H4 (cell line): ENCODE data around the gene THBS2. TPM values are rescaled to one million over a fixed set of nuclear protein-coding genes. Genes with fewer than 3 reads are reported as not detected.

Source experiments
- DNase-seq: peaks from one replicate; pipeline ENCODE4 v3.0.0-alpha.2; 2015; ENCODE audit warnings: low spot score
- total RNA-seq: library from RNA; depleted of rRNA; stranded (reverse); fragments of >200 nt; shearing (Covaris generic); gene quantifications from 2 replicates; pipeline ENCODE4 v1.2.3, GENCODE V29; 2014

Gene THBS2
- total RNA-seq, 1 experiment from 2014 or later = 0.19 TPM

DNA sequence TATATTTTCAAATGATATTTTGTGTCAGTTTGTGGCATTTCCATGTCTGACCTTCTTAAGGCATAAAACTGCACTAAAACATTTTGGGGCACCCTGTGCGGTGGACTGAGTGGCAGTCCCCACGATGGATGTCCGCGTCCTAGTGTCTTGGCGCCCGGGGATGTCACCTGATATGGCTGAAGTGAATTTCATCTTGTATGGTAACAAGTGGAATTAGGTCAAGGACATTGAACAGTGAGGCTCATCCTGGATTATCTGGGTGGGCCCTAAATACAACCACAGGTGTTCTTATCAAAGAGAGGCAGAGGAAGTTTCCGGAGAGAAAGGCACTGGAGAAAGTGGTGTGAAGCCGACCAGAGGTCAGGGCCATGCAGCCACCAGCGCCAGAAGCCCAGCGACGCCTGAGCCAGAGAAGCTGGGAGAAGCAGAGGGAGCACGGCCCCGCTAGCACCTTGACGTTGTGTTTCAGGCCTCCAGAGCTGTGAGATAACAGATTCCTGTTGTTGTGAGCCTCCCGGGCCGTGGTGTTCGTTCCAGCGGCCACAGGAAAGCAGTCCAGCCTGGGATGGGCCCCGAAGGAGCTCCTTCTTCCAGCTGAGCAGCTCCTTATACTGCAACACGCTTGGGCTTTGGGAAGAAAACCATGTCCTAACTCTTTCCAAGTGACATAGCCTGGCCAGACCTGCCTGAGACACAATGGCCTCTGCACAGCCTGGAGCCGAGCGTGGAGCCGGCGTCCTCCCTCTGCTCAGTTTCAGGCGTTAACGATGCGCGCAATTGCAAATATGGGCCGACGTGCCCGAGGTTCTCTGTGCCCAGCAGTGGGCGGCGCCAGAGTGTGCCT lies 22.5 kb downstream of the THBS2 start:
- DNase-seq = no peak

DNA sequence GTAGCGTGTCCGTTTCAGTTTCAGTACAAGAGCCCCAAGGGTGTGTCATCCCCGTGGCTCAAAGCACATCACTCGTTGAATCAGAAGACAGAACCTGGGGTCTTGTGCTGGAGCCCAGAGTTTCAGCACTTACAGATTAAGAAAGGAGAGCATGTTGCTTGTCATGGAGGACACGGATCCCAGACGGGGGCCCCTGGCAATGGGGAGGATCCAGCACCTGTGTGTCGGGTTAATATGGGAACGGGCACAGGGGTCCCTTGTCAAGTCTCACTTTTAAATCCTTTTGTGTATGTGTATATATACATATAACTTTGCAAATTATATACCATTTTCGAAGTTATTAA lies 23.4 kb downstream of the THBS2 start:
- no peak for DNase-seq

DNA sequence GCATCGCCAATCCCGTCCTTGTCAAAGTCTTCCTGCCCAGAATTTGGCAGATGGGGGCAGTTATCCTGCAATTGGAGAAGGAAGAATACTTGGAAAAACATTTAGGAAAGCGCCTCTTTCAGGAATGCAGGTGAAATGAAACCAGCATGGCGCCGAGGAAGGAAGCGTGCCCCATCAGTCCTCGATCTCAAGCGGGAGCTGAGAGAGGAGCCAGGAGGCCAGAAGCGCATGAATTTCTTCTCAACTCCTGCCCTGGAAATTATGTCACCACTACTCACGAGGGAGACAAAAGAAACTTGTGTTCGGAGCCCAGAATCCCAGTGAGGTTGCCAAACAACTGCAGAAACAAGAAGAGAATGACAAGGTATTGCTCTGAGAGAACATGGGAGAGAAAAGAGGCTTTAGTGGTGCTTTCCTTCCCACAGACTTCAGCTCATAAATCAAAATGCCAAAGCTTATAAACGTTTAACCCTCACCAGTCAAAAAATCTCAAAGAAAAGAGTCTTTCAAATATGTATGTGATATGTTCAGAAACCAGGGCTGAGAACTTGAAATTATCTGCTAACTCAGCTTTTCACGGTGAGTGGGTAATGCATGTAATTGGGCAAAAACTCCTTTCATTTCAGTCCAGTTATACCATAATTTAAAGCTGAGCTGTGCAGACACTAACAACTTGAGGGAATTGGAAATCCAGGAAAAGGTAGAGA lies 23.9 kb downstream of the THBS2 start:
- no peak for DNase-seq

DNA sequence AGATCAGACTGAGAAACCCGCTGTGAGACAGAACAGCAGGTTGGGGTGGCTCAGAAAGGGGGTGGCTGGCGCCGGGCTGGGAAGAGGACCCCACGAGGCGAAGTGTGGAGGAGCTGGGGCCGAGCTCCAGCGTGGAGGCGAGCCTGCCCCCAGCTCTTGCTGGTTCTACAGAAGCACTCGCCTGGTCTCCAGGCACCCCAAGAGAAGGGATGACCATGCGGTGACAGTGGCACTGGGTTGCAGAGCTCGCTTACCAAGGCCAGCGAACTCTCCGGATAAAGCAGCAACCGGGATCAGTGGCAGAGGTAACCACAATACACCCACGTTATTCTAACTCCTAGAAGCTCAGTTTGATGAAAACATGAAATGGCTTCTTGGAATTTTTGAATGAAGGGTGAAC lies 26.5 kb downstream of the THBS2 start:
- DNase-seq = no peak

DNA sequence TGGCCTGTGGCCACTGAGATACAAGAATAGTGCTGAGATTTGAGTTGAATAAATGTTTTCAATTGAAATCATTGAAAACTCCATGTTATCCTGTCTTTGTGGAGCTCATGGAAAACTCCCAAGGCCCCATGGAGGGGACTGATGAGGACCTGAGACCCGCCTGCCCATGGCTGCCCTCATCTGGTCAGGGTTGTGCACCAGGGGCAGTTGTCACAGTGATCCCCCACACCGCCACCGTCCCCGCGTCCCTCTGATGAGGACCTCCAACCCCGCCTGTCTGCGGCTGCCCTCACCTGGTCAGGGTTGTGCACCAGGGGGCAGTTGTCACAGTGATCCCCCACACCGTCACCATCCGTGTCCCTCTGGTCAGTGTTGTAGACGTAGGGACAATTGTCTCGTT lies 27.8 kb downstream of the THBS2 start:
- DNase-seq = no peak

DNA sequence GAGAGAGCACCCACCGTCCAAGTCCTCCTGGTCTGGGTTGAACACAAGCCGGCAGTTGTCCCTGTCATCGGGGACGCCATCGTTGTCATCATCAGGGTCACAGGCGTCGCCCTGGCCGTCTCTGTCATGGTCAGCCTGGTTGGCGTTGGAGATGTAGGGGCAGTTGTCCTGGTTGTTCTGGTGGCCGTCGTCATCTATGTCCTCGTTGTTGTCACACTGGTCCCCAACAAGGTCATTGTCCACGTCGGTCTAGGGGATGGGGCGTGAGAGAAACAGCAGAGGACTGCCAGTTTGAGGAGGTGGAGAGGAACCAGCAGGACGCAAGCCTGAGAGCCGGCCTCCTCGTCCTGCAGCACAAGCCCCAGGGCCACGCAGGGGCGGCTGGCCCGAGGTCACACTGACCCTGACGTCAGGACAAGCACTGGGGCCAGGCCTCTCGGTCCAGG lies 28.5 kb downstream of the THBS2 start:
- no peak for DNase-seq

DNA sequence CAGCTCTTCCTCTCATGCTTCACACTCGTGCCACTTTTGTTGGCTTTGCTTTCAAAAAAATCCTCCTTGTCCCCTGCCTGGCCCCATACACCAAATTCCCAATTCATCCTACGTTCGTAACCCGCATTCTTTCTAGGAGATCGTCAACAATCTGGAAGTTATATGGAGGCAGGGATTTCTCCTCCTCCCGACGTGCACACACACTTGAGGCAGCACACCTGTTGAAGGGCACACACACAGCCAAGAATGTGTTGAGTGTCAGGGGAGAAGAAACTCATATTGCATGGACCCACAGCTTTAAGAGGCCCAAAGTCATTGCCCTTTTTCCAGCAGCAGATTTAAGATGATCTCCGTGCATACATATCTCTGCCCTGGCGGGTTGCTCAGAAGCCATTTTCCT lies 28.9 kb downstream of the THBS2 start:
- no peak for DNase-seq

DNA sequence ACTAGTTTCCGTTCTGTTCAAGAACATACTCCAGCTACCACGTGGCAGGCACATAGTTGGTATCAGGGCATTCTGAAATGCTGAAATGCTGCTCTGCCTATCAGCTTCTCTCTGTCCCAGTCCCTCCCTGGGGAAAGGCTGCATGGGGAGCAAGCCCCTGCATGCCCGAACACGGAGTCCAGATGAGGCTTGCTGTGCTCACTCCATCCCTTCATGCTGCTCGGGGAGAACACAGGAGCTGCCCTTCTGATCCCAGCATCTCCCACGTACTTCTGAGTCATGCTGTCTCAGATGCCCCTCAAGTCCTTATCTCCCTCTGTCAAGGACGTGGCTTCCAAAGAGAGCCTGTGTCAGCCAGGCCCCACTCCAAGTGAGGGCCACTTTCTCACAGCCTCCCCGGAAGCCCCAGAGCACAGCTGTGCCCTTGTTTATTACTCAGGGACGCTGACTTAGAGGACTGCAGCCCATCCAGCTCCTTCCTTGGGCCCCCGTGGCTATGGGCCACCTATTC lies 29.4 kb downstream of the THBS2 start:
- DNase-seq = no peak

DNA sequence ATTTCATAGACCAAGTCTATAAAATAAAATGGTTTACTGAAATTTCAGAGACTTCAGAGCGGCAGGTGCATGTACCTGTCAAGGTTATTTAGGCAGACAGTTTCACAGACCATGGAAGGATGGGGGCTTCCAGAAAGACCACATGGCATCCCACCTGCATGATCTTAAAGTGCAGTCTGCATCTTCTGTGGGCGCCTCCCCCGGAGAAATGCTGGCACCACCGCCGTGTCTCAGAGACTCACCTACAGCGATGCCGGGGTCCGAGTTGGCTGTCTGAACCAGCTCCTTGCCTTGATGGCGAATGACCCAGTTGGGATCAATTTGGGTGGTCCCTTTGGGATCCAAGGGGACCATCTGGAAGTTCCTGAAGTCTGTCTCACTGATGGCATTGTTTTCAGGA lies 30.6 kb downstream of the THBS2 start:
- DNase-seq = no peak

DNA sequence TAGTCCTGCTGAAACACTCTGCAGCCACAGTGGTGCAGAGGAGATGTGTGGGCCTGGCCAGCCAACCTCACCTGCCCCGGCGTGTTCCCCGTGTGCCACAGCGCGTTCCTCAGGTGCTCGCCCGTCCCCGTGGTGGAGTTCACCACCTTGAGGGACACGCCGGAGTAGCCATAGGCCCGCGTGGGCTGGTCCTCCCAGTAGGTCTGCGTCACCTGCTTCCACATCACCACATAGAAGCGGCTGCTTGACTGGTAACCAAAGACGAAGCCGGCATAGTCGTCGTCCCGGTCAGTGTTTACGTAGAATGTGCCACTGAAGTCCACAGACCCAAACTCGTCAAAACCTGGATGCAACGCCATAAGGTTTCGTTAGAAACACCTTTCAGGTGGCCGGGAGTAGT lies 31.5 kb downstream of the THBS2 start:
- DNase-seq = no peak

DNA sequence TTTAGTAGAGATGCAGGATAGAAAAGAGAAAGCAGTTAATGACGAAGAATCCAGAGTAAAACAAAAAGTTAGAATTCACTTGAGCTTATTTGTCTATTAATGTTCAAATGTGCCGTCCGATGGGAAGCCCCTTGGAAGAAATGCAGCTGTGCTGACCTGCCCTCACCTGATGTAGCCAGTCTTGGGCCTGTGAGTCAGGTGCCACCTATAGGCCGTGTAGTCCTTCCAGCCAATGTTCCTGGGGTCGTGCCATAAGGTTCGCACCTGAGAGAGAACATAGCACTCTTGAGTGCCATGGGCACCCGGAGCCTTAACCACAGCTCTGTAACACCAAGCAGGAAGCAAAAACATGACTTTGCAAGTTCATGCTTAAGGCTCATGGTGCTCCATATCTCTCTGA lies 32.4 kb downstream of the THBS2 start:
- no peak for DNase-seq

DNA sequence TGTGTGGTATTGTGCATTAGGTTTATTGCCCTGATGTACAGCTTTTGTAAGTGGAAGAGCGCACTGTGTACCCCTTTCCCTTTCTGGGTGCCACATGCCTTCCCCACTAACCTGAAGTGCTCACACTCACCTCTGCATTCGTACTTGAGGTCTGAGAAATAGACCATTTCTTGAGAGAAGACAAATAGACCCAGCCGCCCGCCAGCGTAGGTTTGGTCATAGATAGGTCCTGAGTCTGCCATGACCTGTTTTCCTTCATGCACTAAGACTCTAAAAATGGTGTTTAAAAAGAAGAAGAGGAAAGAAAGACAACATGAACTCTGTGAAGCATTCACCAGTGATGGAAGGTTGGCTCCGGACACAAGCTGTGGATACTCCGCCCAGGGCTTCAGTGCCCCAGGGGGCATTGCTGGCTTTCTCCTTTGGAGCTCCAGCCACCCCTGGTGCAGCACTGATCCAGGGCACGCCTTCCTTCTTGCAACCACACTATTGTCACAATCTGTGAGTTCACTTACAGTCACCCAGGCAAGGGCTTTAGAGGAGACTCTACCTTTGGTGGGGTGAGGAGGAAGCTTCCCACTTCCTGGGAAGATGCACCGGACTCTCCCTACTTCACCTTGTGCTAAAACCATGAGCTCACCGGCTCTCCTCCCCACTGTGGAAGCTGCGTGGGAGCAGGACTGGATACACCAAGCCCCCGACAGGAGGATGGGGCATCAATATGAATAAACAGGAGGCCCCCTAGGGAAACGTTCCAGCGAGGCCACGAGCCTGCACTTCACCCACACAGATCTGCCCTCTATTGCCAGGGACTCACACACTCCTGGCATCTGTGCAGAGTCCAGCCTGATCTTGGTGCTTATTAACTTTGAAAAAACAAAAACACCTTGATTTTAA lies 33.3 kb downstream of the THBS2 start:
- no peak for DNase-seq

DNA sequence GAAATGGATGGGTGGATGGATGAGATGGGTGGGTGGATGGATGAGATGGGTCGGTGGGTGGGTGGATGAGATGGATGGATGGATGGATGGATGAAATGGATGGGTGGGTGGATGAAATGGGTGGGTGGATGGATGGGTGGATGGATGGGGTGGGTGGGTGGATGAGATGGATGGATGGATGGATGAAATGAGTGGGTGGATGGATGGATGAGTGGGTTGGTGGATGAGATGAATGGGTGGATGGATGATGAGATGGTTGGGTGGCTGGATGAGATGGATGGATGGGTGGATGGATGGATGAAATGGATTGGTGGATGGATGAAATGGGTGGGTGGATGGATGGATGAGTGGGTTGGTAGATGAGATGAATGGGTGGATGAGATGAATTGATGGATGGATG lies 35.7 kb downstream of the THBS2 start:
- DNase-seq = no peak

DNA sequence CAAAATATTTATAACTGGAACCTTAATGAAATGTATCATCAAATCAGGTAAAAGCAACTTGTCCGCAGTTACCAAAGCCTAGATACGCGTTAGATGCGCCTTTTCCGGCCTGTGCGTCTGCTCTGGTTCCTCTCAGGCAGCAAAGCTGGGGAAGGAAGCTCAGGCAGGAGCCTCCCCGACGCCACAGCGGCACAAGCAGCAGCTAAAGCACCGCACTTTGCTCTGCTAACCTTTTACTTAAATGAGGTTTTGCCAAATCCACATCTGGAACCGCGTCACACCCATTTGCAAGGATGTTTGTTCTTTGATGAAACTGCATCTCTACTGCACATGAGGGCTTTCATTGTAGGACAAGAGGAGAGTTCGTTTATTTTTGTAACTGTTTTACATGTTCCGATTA lies 36.8 kb downstream of the THBS2 start:
- no peak for DNase-seq

DNA sequence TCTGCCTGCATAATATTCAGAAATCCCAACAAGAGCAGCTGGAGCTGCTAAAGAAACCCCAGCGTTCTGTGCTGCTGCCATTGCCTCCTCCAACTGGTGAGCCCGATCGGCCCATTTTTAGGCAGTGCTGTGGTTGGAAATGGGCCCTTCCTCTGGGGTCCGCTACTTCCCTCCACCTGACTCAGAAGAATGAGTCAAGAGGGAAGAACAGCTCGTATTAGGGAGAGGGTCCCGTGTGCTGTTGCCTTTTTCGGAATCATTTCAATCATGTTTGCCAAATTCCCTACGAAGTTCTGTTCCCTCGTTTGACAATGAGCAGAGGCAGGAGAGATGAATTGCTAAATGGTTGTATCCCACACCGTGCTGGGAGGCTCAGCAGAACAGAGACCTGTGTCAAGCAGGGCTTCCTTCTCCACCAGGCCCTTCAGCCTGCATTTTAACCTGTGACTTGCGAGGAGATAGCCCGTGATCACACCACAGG lies 38.4 kb downstream of the THBS2 start:
- no peak for DNase-seq

DNA sequence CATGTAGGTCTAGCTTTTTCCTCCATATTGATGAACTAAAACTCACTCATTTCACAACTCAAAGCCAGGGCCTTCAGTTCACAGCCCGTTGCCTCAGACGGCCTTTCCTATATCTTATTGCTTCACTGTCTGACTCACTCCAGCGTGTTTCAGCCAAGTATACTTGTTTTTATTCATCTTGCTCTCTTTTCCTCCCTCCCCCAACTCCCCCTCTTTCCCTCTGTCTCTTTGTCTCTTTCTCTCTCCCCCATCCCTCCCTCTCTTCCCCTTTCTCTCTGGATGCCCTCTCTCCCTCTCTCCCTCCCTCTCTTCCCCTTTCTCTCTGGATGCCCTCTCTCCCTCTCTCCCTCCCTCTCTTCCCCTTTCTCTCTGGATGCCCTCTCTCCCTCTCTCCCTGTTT lies 38.9 kb downstream of the THBS2 start:
- peak; percentile 49 for DNase-seq

DNA sequence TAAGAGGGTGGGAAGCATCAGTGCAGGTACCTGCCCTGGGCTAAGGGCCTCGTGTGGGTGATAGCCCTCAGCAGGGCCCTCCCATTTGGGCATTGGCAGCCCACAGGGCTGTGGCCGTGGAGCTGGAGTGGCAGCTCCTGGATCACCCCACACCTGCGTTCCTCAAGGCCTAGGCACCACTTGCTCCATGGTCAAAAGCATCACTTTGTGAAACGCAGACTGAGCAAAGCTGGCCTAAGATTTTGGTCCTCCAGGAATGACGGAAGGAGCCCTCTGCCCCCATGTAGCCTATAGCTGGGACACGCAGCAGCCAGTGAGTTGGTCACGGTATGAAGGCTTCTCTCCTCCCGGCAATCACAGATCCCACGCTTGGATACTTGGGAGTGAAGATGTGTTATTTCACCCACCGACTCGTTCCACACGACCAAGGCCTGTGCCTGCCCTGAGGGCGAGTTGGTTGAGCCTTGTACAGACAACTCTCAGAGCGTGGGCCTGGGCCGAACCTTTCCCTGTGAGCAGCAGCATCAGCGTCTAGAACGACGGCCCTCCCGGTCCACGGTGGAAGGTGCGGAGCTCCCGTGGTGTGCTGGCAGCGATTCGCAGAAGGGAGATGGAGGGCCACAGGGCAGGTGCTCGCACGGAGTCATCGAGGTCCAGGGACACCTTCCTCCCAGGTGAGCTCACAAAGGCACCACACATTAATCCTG lies 39.7 kb downstream of the THBS2 start:
- no peak for DNase-seq

DNA sequence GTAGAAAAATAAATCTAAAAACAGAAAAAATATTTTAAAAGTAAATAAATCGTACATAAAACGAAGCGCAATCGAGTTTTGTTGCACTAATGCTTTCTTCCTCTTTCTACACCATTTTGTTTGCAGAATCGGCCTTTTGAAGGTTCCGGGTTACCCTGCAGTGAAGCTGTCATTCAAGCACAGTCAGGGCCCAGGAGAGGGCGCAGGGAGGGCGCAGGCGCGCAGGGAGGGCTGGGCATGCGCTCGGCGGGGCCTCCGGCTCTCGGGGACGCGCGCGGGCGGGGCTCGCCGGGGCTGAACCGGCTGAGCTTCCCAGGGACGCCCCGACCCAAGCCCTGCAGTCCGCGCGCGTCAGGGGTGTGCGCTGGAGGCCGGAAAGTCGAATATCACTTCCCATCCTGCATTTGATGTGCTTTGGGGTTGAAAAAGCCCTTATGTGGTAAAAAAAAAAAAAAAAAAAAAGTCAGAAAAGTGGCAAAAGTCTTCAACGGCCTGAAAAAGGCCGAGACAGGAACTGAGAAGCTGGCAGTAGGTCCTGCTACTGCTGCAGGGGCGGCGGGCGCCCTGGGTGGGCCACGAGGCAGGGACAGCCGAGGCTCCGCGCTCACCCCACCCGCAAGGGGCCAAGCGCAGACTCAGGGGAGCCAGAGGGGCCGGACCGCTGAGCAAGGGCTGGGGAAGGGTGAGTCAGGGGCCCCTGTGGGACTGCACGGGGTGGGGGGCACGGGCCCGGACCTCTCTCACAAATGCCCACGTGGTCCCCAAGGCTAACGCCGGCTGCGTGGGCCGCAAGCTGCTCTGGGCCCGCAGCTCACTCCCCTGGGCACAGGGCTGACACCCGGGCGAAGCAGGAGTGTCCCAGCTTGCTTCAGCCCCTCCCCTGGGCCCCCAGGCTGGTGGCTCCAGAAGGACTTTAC lies 40.5 kb downstream of the THBS2 start:
- peak; percentile 80 for DNase-seq

DNA sequence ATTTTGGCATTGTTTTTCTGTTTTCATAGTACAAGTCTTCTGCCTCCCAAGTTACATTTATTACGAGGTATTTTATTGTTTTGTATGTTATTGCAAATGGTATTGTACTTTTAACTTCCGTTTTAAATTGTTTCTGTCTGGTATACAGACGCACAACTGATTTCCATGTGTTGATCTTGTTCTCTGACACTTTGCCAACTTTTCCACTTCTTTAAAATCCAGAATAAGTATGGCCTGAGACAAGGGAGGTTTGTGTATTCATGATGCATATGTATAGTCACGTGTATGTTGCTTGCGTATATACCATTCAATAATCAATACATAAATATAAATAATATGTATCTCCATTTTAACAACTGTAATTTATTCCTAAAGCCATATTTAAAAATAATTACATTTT lies 41.2 kb downstream of the THBS2 start:
- DNase-seq = no peak

DNA sequence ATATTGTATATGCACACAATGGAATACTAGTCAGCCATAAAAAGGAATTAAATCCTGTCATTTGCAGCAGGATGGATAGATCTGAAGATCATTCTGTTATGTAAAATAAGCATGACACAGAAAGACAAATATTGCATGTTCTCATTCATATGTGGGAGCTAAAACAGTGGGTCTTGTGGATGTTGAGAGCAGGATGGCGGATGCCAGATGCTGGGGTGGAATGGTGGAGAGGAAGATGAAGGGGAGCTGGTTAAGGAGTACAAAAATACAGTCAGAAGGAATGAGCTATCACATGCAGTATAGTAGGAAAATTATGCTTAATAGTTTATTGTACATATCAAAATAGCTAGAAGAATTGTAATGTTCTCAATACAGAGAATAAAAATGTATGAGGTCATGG lies 41.8 kb downstream of the THBS2 start:
- DNase-seq = no peak
